OCI-LY3 (cell line): ENCODE results near the gene ABCB8.

ENCODE experiments used
- CTCF ChIP-seq: fragments of 200-600, 300-600 bp; sonication (generic); IDR thresholded peaks from 2 replicates; pipeline ENCODE4 v1.5.1; 2014; ENCODE audit warnings: antibody characterized with exemption, low read length, low read depth
- EZH2phosphoT487 ChIP-seq: fragments of 200-600 bp; shearing (Covaris generic); IDR thresholded peaks from 2 replicates; pipeline ENCODE4 v1.6.1; 2018; ENCODE audit warnings: antibody characterized with exemption, mixed run types, low read depth

GRCh38 chr7:151053751-151054150 lies 25.5 kb downstream of the ABCB8 start:
- TF ChIP-seq CTCF (no peak), EZH2phosphoT487 (no peak)
